H1 (cell line): ENCODE data around the gene TBRG4. TPM values are rescaled to one million over a fixed set of nuclear protein-coding genes. Genes with fewer than 3 reads are reported as not detected.

Experiments
- CTCF ChIP-seq, 3 experiments: IDR thresholded peaks; 1 replicate in 2 of 3; 2 replicates in 1 of 3; pipeline versions ENCODE4 v1.5.1 to v1.6.1; 2011; ENCODE audit warnings: low read length in 3 of 3, mild to moderate bottlenecking in 3 of 3, inconsistent platforms in 2 of 3, low read depth in 1 of 3, moderate library complexity in 1 of 3; ENCODE audit not compliant: insufficient read depth in 1 of 3; ENCODE audit errors: control extremely low read depth in 1 of 3
- EGR1 ChIP-seq: IDR thresholded peaks from 2 replicates; pipeline ENCODE4 v1.6.1; 2011; ENCODE audit warnings: low read depth, low read length, borderline replicate concordance
- polyA plus RNA-seq, 7 experiments: library from polyadenylated mRNA; depleted of rRNA in 3 of 7; stranded (reverse) in 5 of 7; unstranded in 2 of 7; fragments of >200 nt in 5 of 7; fragments of 200-250 nt in 2 of 7; gene quantifications; 1 replicate in 5 of 7; 2 replicates in 1 of 7; 4 replicates in 1 of 7; pipeline versions ENCODE4 v1.2.1 to v1.2.3, GENCODE V29; 2011 to 2013; ENCODE audit warnings: missing spikeins in 2 of 7, mixed read lengths in 2 of 7
- total RNA-seq: library from RNA; stranded (reverse); fragmentation: NEBNext Ultra II Directional; extraction: Animal tissue kit (Norgen Biotek cat#: 25700); gene quantifications from 2 replicates; pipeline ENCODE4 v1.2.1, GENCODE V29; 2021

Gene TBRG4
- total and polyA plus RNA-seq, 2 of the 8 experiments (the other 6 are each of a cell fraction or from before 2014, with no cell fraction given): 110 to 137 TPM

GRCh38 chr7:45082031-45082830, 29.3 kb downstream of the TBRG4 start (continued):
- no peak for TF ChIP-seq EGR1
- no peak for TF ChIP-seq CTCF (IDR thresholded peaks at IDR 0.05; ENCODE audit: control extremely low read depth in 1 of 3, insufficient read depth in 1 of 3, low read depth in 1 of 3, low read length in 3 of 3)
- TF ChIP-seq, all 59 proteins: peak for 0
